ENCODE measurements around the gene DPP10. TPM values are rescaled to one million over a fixed set of nuclear protein-coding genes. Genes with fewer than 3 reads are reported as not detected.

Gene DPP10
- total and polyA plus RNA-seq, 10 donors = 0.02 TPM; not detected in 9

DNA sequence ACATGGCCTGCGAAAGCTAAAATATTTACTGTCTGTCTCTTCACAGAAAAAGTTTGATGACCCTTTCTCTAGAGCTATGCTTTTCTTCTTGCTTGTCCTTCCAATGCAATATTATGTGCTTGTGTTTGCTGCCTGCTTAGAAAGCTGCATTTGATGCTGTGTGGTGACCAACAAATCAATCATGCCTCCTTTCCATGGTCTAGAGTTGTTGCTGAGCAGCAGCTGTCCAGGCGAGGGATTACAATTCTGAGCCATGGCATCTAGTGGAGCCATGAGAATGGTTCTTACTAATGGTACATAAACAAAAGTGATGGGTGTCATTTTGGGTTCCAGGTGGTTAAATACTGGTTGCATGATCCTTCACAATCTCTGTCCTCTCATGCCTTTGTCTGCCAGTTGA is 1142.1 kb downstream of the DPP10 start:
- Histone ChIP-seq H3K4me1 (no peaks in the 10 kb centered on the region), H3K27me3 (replicated peaks in 1 of 7) (no peaks in the 10 kb centered on the region), H3K36me3 (no peaks in the 10 kb centered on the region), H3K9me3 (peaks cover 0 to 26% (median 20%) of the 10 kb centered on the region in 8 donors), H3K27ac (no peak overlapping the region), H3K4me3 (no peak overlapping the region)
- 89 to 98% (median 90%) methylated on average over 2 of the region's 2 CpGs for WGBS, 5 donors
- TF ChIP-seq POLR2AphosphoS5 (IDR thresholded peaks at IDR 0.05) (no peak), POLR2A (IDR thresholded peaks at IDR 0.05) (no peak)
- TF ChIP-seq, protein P1, sequence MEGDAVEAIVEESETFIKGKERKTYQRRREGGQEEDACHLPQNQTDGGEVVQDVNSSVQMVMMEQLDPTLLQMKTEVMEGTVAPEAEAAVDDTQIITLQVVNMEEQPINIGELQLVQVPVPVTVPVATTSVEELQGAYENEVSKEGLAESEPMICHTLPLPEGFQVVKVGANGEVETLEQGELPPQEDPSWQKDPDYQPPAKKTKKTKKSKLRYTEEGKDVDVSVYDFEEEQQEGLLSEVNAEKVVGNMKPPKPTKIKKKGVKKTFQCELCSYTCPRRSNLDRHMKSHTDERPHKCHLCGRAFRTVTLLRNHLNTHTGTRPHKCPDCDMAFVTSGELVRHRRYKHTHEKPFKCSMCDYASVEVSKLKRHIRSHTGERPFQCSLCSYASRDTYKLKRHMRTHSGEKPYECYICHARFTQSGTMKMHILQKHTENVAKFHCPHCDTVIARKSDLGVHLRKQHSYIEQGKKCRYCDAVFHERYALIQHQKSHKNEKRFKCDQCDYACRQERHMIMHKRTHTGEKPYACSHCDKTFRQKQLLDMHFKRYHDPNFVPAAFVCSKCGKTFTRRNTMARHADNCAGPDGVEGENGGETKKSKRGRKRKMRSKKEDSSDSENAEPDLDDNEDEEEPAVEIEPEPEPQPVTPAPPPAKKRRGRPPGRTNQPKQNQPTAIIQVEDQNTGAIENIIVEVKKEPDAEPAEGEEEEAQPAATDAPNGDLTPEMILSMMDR (IDR thresholded peaks at IDR 0.05 in 8 of 11, conservative IDR thresholded peaks at IDR 0.05 in 3 of 11) = no peak
- no peak for DNase-seq
- intact Hi-C loops (cut with DNase I; ENCODE audit: low total_unique reads) = no loop called here

DNA sequence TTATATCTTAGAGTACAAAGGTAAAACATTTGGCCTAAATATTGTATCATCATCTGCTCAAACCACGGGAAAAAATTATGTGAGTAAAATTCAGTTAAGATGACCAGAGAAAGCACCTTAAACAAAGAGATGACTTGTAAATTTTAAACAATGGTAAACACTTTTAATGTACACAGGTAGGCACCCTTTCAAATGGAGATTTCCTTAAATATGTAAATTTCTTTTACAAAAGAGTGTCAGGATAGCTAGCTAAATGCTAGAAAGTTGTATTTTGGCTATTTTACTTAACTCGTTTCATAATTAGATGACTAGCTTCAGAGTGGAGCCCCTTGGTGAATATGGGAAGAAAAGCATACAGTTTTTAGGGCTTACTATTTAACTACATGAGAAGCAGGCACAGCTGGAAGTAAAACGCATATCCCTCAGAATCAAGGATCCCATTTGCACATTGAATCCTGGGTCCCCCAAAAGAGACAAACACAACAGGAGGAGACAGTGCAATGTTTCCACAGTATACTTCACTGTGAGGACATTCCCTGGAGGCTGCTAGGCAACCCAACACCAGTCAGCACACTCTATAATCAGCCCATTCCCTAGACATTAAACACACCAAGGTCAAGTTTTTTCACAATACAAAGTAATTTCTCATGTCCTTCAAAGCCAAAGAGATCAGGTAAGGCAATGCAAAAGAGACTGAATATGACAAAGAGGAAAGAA is 1154.4 kb downstream of the DPP10 start:
- H3K27me3 ChIP-seq (replicated peaks in 1 of 7) = no peaks in the 10 kb centered on the region
- H3K4me3 ChIP-seq = no peak overlapping the region
- H3K27ac ChIP-seq = no peak overlapping the region
- WGBS, 5 donors = 36 to 50% (median 43%) methylated on average over 3 of the region's 3 CpGs
- H3K9me3 ChIP-seq = peaks cover 0 to 38% (median 33%) of the 10 kb centered on the region in 8 donors
- H3K4me1 ChIP-seq = no peaks in the 10 kb centered on the region
- TF ChIP-seq POLR2A (IDR thresholded peaks at IDR 0.05) (no peak), POLR2AphosphoS5 (IDR thresholded peaks at IDR 0.05) (no peak)
- TF ChIP-seq, protein P1 (IDR thresholded peaks at IDR 0.05 in 8 of 11, conservative IDR thresholded peaks at IDR 0.05 in 3 of 11) = no peak
- intact Hi-C loops (cut with DNase I; ENCODE audit: low total_unique reads) = no loop called here
- no peak for DNase-seq
- H3K36me3 ChIP-seq = no peaks in the 10 kb centered on the region

DNA sequence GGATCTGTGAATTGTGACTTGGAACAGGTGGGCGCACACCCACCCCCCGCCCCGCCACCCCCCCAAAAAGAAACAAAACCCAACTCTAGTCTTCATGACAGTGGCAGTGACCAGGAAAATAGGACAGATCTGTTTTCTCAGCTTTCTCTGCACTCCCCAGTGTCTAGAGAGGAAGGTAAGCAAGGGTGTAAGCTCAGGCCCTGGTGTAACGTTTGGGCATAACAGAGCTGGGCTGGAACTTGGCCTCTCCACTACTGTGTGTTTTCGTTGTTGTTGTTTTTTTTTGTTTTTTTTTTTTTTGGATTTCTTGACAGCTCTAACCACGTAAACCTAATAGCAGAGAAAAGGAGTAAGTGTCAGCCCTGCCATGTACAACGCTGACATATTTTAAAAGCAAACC is 1160.8 kb downstream of the DPP10 start:
- intact Hi-C loops (cut with DNase I; ENCODE audit: low total_unique reads) = no loop called here
- no peak for DNase-seq
- WGBS, 5 donors = 80 to 88% (median 83%) methylated on average over 7 of the region's 7 CpGs
- Histone ChIP-seq H3K9me3 (peaks cover 0 to 4% (median 0%) of the 10 kb centered on the region in 8 donors), H3K27me3 (replicated peaks in 1 of 7) (no peaks in the 10 kb centered on the region), H3K4me1 (no peaks in the 10 kb centered on the region), H3K27ac (no peak overlapping the region), H3K4me3 (no peak overlapping the region), H3K36me3 (no peaks in the 10 kb centered on the region)
- no peak for TF ChIP-seq POLR2AphosphoS5 (IDR thresholded peaks at IDR 0.05)
- TF ChIP-seq POLR2A (IDR thresholded peaks at IDR 0.05) = no peak
- TF ChIP-seq, protein P1 (IDR thresholded peaks at IDR 0.05 in 8 of 11, conservative IDR thresholded peaks at IDR 0.05 in 3 of 11) = no peak

DNA sequence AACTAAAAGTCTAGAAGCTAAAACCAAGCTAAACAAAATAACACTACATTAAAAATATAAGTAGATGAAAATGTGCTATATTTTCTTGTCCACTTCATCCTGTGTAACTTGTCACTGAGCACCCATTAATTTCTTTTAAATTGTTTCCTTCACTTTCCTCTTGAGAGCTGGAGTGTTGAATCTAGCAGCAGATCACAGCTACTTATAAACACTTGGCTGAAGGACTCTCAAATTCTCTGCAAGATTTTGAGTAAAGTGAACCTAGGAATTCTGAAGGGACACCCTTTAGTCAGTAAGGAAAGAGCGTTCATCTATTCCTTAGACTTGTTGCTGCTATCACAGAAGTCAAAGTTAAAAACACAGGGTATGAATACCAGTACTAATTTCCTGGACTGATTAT is 1163.9 kb downstream of the DPP10 start:
- intact Hi-C loops (cut with DNase I; ENCODE audit: low total_unique reads) = no loop called here
- Histone ChIP-seq H3K9me3 (peaks cover 0 to 4% (median 0%) of the 10 kb centered on the region in 8 donors), H3K4me1 (no peaks in the 10 kb centered on the region), H3K27me3 (replicated peaks in 1 of 7) (no peaks in the 10 kb centered on the region), H3K36me3 (no peaks in the 10 kb centered on the region), H3K4me3 (no peak overlapping the region), H3K27ac (no peak overlapping the region)
- TF ChIP-seq, protein P1 (IDR thresholded peaks at IDR 0.05 in 8 of 11, conservative IDR thresholded peaks at IDR 0.05 in 3 of 11) = no peak
- no peak for TF ChIP-seq POLR2A (IDR thresholded peaks at IDR 0.05)
- no peak for TF ChIP-seq POLR2AphosphoS5 (IDR thresholded peaks at IDR 0.05)
- 32 to 68% (median 49%) methylated on average over 1 of the region's 1 CpG for WGBS, 5 donors
- DNase-seq = no peak
